ENCODE data around the gene MRPS24.
"Not testable (repeated sequence)": the region's sequence is repeated elsewhere in the genome, so short reads cannot be mapped to it uniquely, and the experiment has no call there.

MRPS24 gene

GRCh38 chr7:43844257-43844656 is 25.1 kb downstream of the MRPS24 start:
- in situ Hi-C loops (cut with HindIII; ENCODE audit: low sequenced_read_pairs) = loop anchor here (25.0 kb wide), 1 partner anchor 282 kb away; no protein-coding TSS in a partner anchor

- in situ Hi-C loops (cut with HindIII; ENCODE audit: low sequenced_read_pairs) = loop anchor here (25.0 kb wide), 1 partner anchor 281 kb away; no protein-coding TSS in a partner anchor
These were observed 26.0 kb downstream of the MRPS24 start for GRCh38 chr7:43843296-43843695.

- in situ Hi-C loops (cut with HindIII; ENCODE audit: low sequenced_read_pairs) = loop anchor here (25.0 kb wide), 1 partner anchor 276 kb away; no protein-coding TSS in a partner anchor
These were observed 31.1 kb downstream of the MRPS24 start for GRCh38 chr7:43838201-43838658.

DNA sequence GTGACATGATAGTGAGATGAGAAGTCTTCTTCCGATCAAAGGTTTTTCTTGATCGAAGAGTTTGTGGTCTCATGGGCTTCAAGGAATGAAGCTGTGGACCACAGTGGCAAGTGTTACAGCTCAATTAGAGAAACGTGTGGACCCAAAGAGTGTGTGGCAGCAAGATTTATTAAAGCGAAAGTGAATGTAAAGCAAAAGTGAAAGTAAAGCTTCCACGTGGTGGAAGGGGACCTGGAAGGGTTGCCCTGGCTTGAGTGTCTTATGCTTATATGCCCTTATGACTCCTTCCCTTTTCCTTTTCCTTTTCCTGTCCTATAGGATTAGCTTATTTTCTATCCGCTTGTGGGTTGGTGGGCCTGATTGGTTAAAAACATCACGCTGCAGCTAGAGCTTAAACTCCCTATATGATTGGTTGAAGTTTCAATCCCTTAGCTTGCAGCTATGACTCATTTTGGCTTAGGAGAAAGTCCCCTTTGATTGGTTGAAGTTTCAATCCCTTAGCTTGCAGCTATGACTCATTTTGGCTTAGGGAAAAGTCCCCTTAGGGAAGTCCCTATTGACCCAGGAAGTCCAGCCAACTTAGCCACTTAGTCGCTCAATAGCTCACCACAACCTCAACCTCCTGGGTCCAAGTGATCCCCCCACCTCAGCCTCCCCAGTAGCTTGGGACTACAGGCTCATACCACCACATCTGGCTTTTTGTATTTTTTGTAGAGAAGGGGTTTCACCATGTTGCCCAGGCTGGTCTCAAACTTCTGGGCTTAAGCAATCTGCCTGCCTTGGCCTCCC is 34.7 kb downstream of the MRPS24 start:
- in situ Hi-C loops (cut with HindIII; ENCODE audit: low sequenced_read_pairs) = loop anchor here (25.0 kb wide), 1 partner anchor 272 kb away; no protein-coding TSS in a partner anchor

DNA sequence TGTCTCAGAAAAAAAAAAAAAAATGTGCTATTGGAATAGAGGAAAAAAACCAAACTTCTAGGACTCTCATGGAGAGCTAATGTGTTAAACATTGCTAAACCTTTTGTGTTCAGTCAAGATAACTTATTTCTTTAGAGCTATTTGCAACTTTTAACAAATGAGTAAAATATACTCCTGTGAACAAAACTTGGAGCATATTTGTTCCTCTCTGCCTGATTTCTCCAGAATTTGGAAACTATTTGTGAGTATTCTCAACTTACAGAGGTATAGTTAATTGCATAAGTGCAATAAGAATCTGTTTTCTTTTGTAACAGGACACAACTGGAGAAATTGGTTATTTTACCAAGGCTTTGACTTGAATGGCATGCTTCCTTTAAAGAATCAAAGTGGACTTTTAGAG is 38.4 kb downstream of the MRPS24 start:
- in situ Hi-C loops (cut with HindIII; ENCODE audit: low sequenced_read_pairs) = loop anchor here (25.0 kb wide), 1 partner anchor 269 kb away; no protein-coding TSS in a partner anchor

- in situ Hi-C loops (cut with HindIII; ENCODE audit: low sequenced_read_pairs) = loop anchor here (25.0 kb wide), 1 partner anchor 263 kb away; no protein-coding TSS in a partner anchor
These were observed 43.9 kb downstream of the MRPS24 start for GRCh38 chr7:43825391-43825808.

- in situ Hi-C loops (cut with HindIII; ENCODE audit: low sequenced_read_pairs) = loop anchor here (25.0 kb wide), 1 partner anchor 263 kb away; no protein-coding TSS in a partner anchor
These were observed 44.4 kb downstream of the MRPS24 start for GRCh38 chr7:43824963-43825362.

DNA sequence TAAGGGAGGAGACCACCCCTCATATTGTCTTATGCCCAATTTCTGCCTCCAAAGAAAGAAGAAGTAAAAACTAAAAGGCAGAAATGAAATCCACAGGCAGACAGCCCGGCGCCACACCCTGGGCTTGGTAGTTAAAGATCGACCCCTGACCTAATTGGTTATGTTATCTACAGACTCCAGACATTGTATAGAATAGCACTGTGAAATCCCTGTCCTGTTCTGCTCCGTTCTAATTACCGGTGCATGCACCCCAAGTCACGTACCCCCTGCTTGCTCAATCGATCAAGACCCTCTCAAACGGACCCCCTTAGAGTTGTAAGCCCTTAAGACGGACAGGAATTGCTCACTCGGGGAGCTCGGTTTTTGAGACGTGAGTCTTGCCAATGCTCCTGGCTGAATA is 44.8 kb downstream of the MRPS24 start:
- in situ Hi-C loops (cut with HindIII; ENCODE audit: low sequenced_read_pairs) = not testable (repeated sequence)

GRCh38 chr7:43823941-43824340 is 45.4 kb downstream of the MRPS24 start:
- in situ Hi-C loops (cut with HindIII; ENCODE audit: low sequenced_read_pairs) = no loop called here

- in situ Hi-C loops (cut with HindIII; ENCODE audit: low sequenced_read_pairs) = not testable (repeated sequence)
These were observed 45.9 kb downstream of the MRPS24 start for GRCh38 chr7:43823425-43823824.

Measured in endothelial cell of hepatic sinusoid (primary cell).